ENCODE measurements around the gene OR2T3.
"Not testable (repeated sequence)": the region's sequence is repeated elsewhere in the genome, so short reads cannot be mapped to it uniquely, and the experiment has no call there.

The OR2T3 gene

DNA sequence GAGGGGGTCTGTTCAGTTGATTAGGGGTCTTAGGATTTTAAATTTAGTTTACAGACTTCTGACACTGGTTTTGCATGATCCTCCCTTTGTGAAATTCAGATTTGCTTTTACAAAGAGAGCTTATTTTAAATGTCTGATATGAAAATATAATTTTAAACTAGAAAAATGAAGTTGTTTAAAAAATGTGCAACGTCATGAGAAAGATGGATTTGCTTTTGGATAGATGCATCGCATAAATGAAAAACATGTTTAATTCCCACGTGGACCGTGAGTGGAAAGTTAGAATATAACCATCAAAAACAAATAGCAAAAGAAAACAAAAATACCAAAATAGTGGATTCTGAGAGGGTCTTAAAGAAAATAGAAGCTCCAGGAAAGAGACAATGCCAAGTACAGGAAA is 2.0 kb upstream of the OR2T3 start:
- no peak for DNase-seq (ENCODE audit: low read depth in 1 of 2, low spot score in 1 of 2)

GRCh38 chr1:248472111-248472510 is 1.0 kb upstream of the OR2T3 start:
- not testable (repeated sequence) for DNase-seq (ENCODE audit: low read depth in 1 of 2, low spot score in 1 of 2)

DNA sequence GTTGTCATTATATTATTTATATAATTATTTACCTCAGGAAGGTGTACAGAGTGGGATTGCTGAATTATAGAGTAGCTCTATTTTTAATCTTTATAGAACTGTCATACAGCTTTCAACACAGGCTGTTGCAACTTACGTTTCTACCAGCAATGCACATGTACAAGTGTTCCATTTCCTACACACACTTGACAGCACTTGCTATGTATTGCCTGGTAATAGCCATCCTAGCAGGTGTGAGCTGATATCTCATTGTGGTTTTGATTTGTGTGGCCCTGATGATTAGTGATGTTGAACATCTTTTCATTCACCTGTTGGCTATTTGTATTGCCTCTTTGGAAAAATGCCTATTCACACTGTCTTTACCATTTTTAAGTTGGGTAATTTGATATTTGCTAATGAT is 2.5 kb downstream of the OR2T3 start:
- DNase-seq (ENCODE audit: low read depth in 1 of 2, low spot score in 1 of 2): not testable (repeated sequence)

DNA sequence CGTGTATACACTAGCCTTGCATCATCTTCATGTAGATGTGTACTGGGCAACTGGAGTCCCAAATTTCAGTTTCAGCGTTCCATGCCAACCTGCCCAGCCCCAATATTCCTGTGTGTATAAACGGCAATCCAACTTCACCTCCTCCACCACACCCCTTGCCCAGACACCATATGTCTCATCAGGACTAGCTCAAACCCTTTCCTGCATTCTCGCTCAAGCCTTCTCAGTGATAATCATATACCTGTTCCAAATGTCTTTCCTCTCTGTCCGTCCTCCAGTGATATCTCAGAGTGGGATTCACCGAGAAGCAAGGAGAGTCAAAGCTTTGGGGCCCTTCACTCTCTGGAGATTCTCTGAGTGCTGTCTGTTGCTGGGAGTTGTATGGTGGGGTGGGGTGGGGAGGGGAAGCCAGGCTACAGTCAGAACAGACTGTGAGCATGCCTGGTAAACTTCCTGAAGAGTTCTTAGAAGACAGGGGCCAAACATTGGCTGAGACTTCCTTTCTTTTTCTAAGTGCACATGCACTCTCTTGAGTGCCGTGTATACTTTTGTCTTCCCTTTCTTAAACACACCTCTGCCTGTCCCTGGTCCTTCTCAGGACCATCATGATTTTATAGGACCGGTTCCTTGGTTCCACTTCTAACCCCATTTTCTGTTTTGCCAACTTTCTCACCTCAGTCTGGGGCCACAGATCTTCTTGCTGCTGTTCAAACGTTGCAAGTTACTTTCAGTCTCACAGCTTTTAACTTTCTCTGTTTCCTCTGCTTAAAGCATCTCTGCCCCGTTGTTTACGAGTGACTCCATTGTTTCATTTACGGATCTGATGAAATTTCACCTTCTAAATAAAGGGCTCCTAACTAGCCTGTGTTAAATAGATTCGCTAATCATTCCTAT is 8.8 kb downstream of the OR2T3 start:
- peak in 1 of 2 donors; percentile 2 for DNase-seq (ENCODE audit: low read depth in 1 of 2, low spot score in 1 of 2)

DNA sequence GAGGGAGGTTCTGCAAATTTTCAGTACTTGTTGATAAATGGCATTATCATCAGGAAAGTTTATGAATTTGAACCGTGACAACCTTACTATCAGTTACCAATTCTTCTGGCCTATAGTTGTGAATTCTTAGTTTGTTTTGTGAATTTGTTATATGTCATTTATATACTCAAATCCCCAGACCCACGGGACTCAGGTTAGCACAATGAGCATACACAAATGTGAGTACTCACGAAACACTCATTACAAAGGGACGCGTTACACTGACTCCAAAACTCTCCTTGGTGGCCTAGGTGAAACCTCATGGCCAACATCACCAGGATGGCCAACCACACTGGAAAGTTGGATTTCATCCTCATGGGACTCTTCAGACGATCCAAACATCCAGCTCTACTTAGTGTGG is 15.1 kb downstream of the OR2T3 start, which contains the start of gene OR2T5:
Gene OR2T5, plus strand, starts transcription at position 301 of the 400 bp plus-strand sequence. Its CDS starts 0 bp downstream, at position 301.
- DNase-seq (ENCODE audit: low read depth in 1 of 2, low spot score in 1 of 2): not testable (repeated sequence)

- DNase-seq (ENCODE audit: low read depth in 1 of 2, low spot score in 1 of 2): not testable (repeated sequence)
These were observed 23.5 kb downstream of the OR2T3 start for GRCh38 chr1:248496661-248497060.

GRCh38 chr1:248500305-248501035 is 27.3 kb downstream of the OR2T3 start:
- DNase-seq (ENCODE audit: low read depth in 1 of 2, low spot score in 1 of 2): not testable (repeated sequence)

- not testable (repeated sequence) for DNase-seq (ENCODE audit: low read depth in 1 of 2, low spot score in 1 of 2)
These were observed 34.6 kb downstream of the OR2T3 start, which contains the start of gene OR2G6 for GRCh38 chr1:248507773-248508172. Gene OR2G6 (plus strand): TSS chr1:248508073. CDS start chr1:248521647, 13,574 bp downstream.

DNA sequence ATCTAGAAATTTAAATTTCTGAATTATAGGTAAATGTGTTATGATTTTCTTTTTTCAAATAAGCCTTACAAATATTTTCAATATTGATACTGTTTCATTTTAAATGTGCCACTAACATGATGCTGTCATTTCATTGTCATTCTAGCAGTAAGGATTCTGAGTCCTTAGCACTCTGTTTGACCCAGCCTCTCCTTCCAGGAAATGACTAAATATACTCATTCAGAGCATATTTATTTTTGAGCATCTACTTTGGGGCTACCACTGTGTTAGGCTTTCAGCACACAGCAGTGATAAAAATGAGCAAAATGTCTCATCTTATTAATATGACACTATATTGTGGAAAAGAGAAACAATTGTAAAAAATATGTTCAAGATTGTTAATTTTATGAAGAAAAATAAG is 37.1 kb downstream of the OR2T3 start:
- DNase-seq (ENCODE audit: low read depth in 1 of 2, low spot score in 1 of 2): not testable (repeated sequence)

DNA sequence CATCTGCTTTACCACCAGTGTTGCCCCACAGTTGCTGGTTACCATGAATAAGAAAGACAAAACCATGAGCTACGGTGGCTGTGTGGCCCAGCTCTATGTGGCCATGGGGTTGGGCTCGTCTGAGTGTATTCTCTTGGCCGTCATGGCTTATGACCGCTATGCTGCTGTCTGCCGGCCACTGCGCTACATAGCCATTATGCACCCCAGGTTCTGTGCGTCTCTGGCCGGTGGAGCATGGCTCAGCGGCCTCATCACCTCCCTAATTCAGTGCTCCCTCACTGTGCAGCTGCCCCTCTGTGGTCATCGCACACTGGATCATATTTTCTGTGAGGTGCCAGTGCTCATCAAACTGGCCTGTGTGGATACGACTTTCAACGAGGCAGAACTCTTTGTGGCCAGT is 48.7 kb downstream of the OR2T3 start:
- no peak for DNase-seq (ENCODE audit: low read depth in 1 of 2, low spot score in 1 of 2)

Data from activated CD4-positive, alpha-beta T cell treated with anti-CD3 and anti-CD28 coated beads, Interleukin-2, amount 50 U/mL, for 24 hours (primary cell).